T-helper 1 cell (primary cell): ENCODE data around the gene SLCO6A1.
"Not testable (repeated sequence)": the region's sequence is repeated elsewhere in the genome, so short reads cannot be mapped to it uniquely, and the experiment has no call there.

ENCODE experiments used
- DNase-seq, 5 donors: peaks; one replicate each; pipeline ENCODE4 v3.0.0-alpha.2; 2012 to 2020
- total RNA-seq, 4 donors: gene quantifications; one replicate each; lab custom pipeline; 2026; lab: John Stamatoyannopoulos, UW

Gene SLCO6A1
- total RNA-seq: 0 reads per million in 4 donors

- no peak for DNase-seq
Measured at GRCh38 chr5:102498271-102499034, at the start of gene SLCO6A1. TSS of gene SLCO6A1 (minus strand) at chr5:102499001. CDS start at chr5:102498844, 157 bp downstream.

GRCh38 chr5:102547141-102548035 lies 48.6 kb upstream of the SLCO6A1 start:
- DNase-seq: no peak

- DNase-seq: no peak
Measured at GRCh38 chr5:102545175-102545574, 46.4 kb upstream of the SLCO6A1 start.

- no peak for DNase-seq
Measured at GRCh38 chr5:102542057-102542456, 43.3 kb upstream of the SLCO6A1 start.

- no peak for DNase-seq
Measured at GRCh38 chr5:102539996-102540728, 41.4 kb upstream of the SLCO6A1 start.

- no peak for DNase-seq
Measured at GRCh38 chr5:102539562-102539961, 40.8 kb upstream of the SLCO6A1 start.

- DNase-seq: no peak
Measured at GRCh38 chr5:102537011-102537410, 38.2 kb upstream of the SLCO6A1 start.

GRCh38 chr5:102536323-102536928 lies 37.6 kb upstream of the SLCO6A1 start:
- no peak for DNase-seq

- DNase-seq: no peak
Measured at GRCh38 chr5:102532123-102532522, 33.3 kb upstream of the SLCO6A1 start.

GRCh38 chr5:102531506-102531905 lies 32.7 kb upstream of the SLCO6A1 start:
- no peak for DNase-seq

- DNase-seq: no peak
Measured at GRCh38 chr5:102529447-102529846, 30.6 kb upstream of the SLCO6A1 start.

GRCh38 chr5:102529031-102529430 lies 30.2 kb upstream of the SLCO6A1 start:
- DNase-seq: no peak

- DNase-seq: no peak
Measured at GRCh38 chr5:102528600-102528999, 29.8 kb upstream of the SLCO6A1 start.

- DNase-seq: no peak
Measured at GRCh38 chr5:102527547-102527946, 28.7 kb upstream of the SLCO6A1 start.

GRCh38 chr5:102523541-102524175 lies 24.9 kb upstream of the SLCO6A1 start:
- no peak for DNase-seq

GRCh38 chr5:102511666-102512065 lies 12.9 kb upstream of the SLCO6A1 start:
- no peak for DNase-seq

- not testable (repeated sequence) for DNase-seq
Measured at GRCh38 chr5:102491261-102491914, 7.4 kb downstream of the SLCO6A1 start.

- DNase-seq: no peak
Measured at GRCh38 chr5:102483736-102484135, 15.1 kb downstream of the SLCO6A1 start.

- DNase-seq: no peak
Measured at GRCh38 chr5:102481054-102481715, 17.6 kb downstream of the SLCO6A1 start.

- DNase-seq: no peak
Measured at GRCh38 chr5:102453716-102454115, 45.1 kb downstream of the SLCO6A1 start.

GRCh38 chr5:102451082-102451481 lies 47.7 kb downstream of the SLCO6A1 start:
- DNase-seq: no peak
